GM12878 (cell line): ENCODE data around the gene IER3IP1. TPM values are rescaled to one million over a fixed set of nuclear protein-coding genes. Genes with fewer than 3 reads are reported as not detected.

Experiments
- ATAC-seq: fragments of 200-7000 bp; cut with Tn5 transposase; 3 replicates; pipeline ENCODE4 v1.9.1; 2020; ENCODE audit warnings: mild to moderate bottlenecking, moderate library complexity
- BruUV-seq: library from RNA; stranded (reverse); fragments of 400-500 nt; replicated peaks from 2 replicates; lab custom pipeline; 2021; lab: Mats Ljungman, UMichigan
- CTCF ChIA-PET: fragments of 300-600 bp; sonication (Branson Sonifier 250); formaldehyde crosslinking; extraction: SDS; loops from one replicate; lab custom pipeline; 2021; ENCODE audit warnings: inconsistent platforms; lab: Yijun Ruan, JAX
- POLR2A ChIA-PET: fragments of 350-600 bp; formaldehyde crosslinking; extraction: SDS; loops from one replicate; lab custom pipeline; 2021; ENCODE audit warnings: inconsistent platforms; lab: Charles Lee
- RAD21 ChIA-PET: fragments of 300-600 bp; sonication (Branson Sonifier 250); formaldehyde crosslinking; loops from one replicate; lab custom pipeline; 2023; ENCODE audit warnings: antibody characterized with exemption; ENCODE audit not compliant: unreplicated experiment; lab: Charles Lee
- SMC1A ChIA-PET: fragments of 300-600 bp; sonication (Branson Sonifier 250); formaldehyde crosslinking; loops from one replicate; lab custom pipeline; 2023; ENCODE audit not compliant: unreplicated experiment, uncharacterized antibody; lab: Charles Lee
- DNase-seq: peaks from one replicate; pipeline ENCODE4 v3.0.0-alpha.2; 2011; ENCODE audit warnings: low read depth, low spot score
- FAIRE-seq: peaks from 3 replicates; lab custom pipeline; 2011; peaks lifted over from hg19 to GRCh38; lab: Jason Lieb, UNC
- H2AFZ ChIP-seq: 2 replicates; pipeline ENCODE4 v1.6.0; 2011; ENCODE audit warnings: low read depth, low read length, control low read depth; ENCODE audit not compliant: control insufficient read depth
- H3K27ac ChIP-seq: 2 replicates; pipeline ENCODE4 v1.5.1; 2011; ENCODE audit warnings: control low read depth; ENCODE audit not compliant: control insufficient read depth, insufficient read depth
- H3K27me3 ChIP-seq, 2 experiments: replicated peaks in 1 of 2; 2 replicates each; pipeline versions ENCODE4 v1.6.0 to v1.6.1; 2011; ENCODE audit warnings: low read length in 1 of 2; ENCODE audit not compliant: control insufficient read depth in 2 of 2, insufficient read depth in 2 of 2
- H3K36me3 ChIP-seq, 2 experiments: 2 replicates each; pipeline ENCODE4 v1.5.1; 2011; ENCODE audit warnings: low read length in 1 of 2; ENCODE audit not compliant: control insufficient read depth in 2 of 2, insufficient read depth in 2 of 2
- H3K4me1 ChIP-seq: 2 replicates; pipeline ENCODE4 v1.6.1; 2011; ENCODE audit warnings: mild to moderate bottlenecking, low read length, moderate library complexity, mixed read lengths; ENCODE audit not compliant: control insufficient read depth, insufficient read depth
- H3K4me2 ChIP-seq: 2 replicates; pipeline ENCODE4 v1.6.0; 2011; ENCODE audit warnings: control low read depth; ENCODE audit not compliant: control insufficient read depth, insufficient read depth
- H3K4me3 ChIP-seq: fragments of 200-600 bp; sonication (generic); 2 replicates; pipeline ENCODE4 v1.5.1; 2016
- H3K79me2 ChIP-seq: 2 replicates; pipeline ENCODE4 v1.6.0; 2011; ENCODE audit warnings: low read length; ENCODE audit not compliant: control insufficient read depth, insufficient read depth
- H3K9ac ChIP-seq: 2 replicates; pipeline ENCODE4 v1.8.0; 2011; ENCODE audit warnings: low read length, control low read depth, mixed read lengths; ENCODE audit not compliant: control insufficient read depth, insufficient read depth
- H3K9me3 ChIP-seq: replicated peaks from 3 replicates; pipeline ENCODE4 v1.5.1; 2011; ENCODE audit warnings: mild to moderate bottlenecking, low read length; ENCODE audit not compliant: control insufficient read depth, insufficient read depth
- H4K20me1 ChIP-seq: 2 replicates; pipeline ENCODE4 v1.6.0; 2011; ENCODE audit not compliant: control insufficient read depth, insufficient read depth
- CREM ChIP-seq: IDR thresholded peaks from 2 replicates; pipeline ENCODE4 v1.6.1; 2014; ENCODE audit warnings: antibody characterized with exemption, low read depth
- E2F4 ChIP-seq: IDR thresholded peaks from 2 replicates; pipeline ENCODE4 v1.6.1; 2012; ENCODE audit warnings: low read depth, low read length, improper control_type of control experiment
- ESRRA ChIP-seq: IDR thresholded peaks from 2 replicates; pipeline ENCODE4 v1.6.1; 2012; ENCODE audit warnings: mild to moderate bottlenecking, low read length, improper control_type of control experiment
- MXI1 ChIP-seq: fragments of 150-350 bp; IDR thresholded peaks from 2 replicates; pipeline ENCODE4 v1.6.1; 2011; ENCODE audit warnings: low read depth, mild to moderate bottlenecking, inconsistent platforms, low read length, improper control_type of control experiment
- RFX5 ChIP-seq: IDR thresholded peaks from 2 replicates; pipeline ENCODE4 v1.6.1; 2011; ENCODE audit warnings: low read depth, low read length, improper control_type of control experiment
- SMAD5 ChIP-seq: IDR thresholded peaks from 2 replicates; pipeline ENCODE4 v1.6.1; 2016; ENCODE audit warnings: antibody characterized with exemption, low read depth
- SMARCA5 ChIP-seq: fragments of 450-650 bp; IDR thresholded peaks from 2 replicates; pipeline ENCODE4 v1.6.1; 2017; ENCODE audit warnings: mild to moderate bottlenecking
- WRNIP1 ChIP-seq: IDR thresholded peaks from 2 replicates; pipeline ENCODE4 v1.6.1; 2011; ENCODE audit warnings: low read depth, low read length, improper control_type of control experiment, borderline replicate concordance
- ZNF24 ChIP-seq: fragments of 450-650 bp; IDR thresholded peaks from 2 replicates; pipeline ENCODE4 v1.6.1; 2017; ENCODE audit warnings: antibody characterized with exemption, mild to moderate bottlenecking
- WGBS: methylation state at CpG from one replicate; pipeline ENCODE4 v1.1.6; 2016; ENCODE audit warnings: low lambda C conversion rate; ENCODE audit not compliant: insufficient replicate concordance, insufficient coverage; ENCODE audit errors: missing lambda C conversion rate; 5-methylcytosine and 5-hydroxymethylcytosine counted together
- in situ Hi-C: fragments of 300-500 bp; cut with MboI; formaldehyde crosslinking; loops from 9 replicates; pipeline ENCODE4 v1.14.3; 2018; ENCODE audit warnings: mixed read lengths
- intact Hi-C: fragments of 100-400 bp; cut with micrococcal nuclease; formaldehyde crosslinking; loops from one replicate; pipeline ENCODE4 v1.14.2; 2022; ENCODE audit not compliant: unreplicated experiment
- polyA plus RNA-seq, 11 experiments: library from polyadenylated mRNA; depleted of rRNA in 4 of 11; unstranded in 6 of 11; stranded (reverse) in 5 of 11; fragments of >200 nt; fragmentation: Nextera tagmentation in 4 of 11; fragmentation: Illumina TruSeq in 1 of 11; extraction: Ambion mirVana in 4 of 11; extraction: Trizol in 1 of 11; gene quantifications; 1 replicate in 1 of 11; 2 replicates in 10 of 11; pipeline versions ENCODE4 v1.2.1 to v1.2.3, GENCODE V29; 2011 to 2016; ENCODE audit warnings: inconsistent platforms in 2 of 11, missing spikeins in 2 of 11, low read depth in 1 of 11
- total RNA-seq, 4 experiments: library from RNA; depleted of rRNA in 3 of 4; stranded (reverse); fragments of >200 nt in 3 of 4; fragmentation: Illumina TruSeq in 1 of 4; extraction: Trizol in 1 of 4; gene quantifications; 2 replicates each; pipeline versions ENCODE4 v1.2.1 to v1.2.3, GENCODE V29; 2013 to 2021
- TF ChIP-seq, protein P1 (sequence below): IDR thresholded peaks from 2 replicates; pipeline ENCODE4 v1.6.1; 2012; ENCODE audit warnings: low read depth, low read length, improper control_type of control experiment
- TF ChIP-seq, protein P2 (sequence below): fragments of 450-650 bp; IDR thresholded peaks from 2 replicates; pipeline ENCODE4 v1.6.1; 2018; ENCODE audit warnings: mild to moderate bottlenecking, low read depth, moderate library complexity; ENCODE audit not compliant: partially characterized antibody
- TF ChIP-seq, protein P3 (sequence below): IDR thresholded peaks from 2 replicates; pipeline ENCODE4 v1.6.1; 2011; ENCODE audit warnings: borderline replicate concordance, low read depth, mild to moderate bottlenecking, moderate library complexity, mixed read lengths, low read length; ENCODE audit not compliant: insufficient read depth; ENCODE audit errors: extremely low read length

IER3IP1 gene
- total and polyA plus RNA-seq, 10 of the 15 experiments (the other 5 are each of a cell fraction or from before 2014, with no cell fraction given): 7.9 to 40.9 (median 28.1) TPM

GRCh38 chr18:47109720-47110119 lies 66.4 kb downstream of the IER3IP1 start:
- no peaks in the 10 kb centered on the region for H3K79me2 ChIP-seq
- no peak for TF ChIP-seq SMARCA5
- TF ChIP-seq, protein P1, sequence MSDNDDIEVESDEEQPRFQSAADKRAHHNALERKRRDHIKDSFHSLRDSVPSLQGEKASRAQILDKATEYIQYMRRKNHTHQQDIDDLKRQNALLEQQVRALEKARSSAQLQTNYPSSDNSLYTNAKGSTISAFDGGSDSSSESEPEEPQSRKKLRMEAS: no peak
- no peak for TF ChIP-seq E2F4
- no peak for TF ChIP-seq RFX5
- no peak for TF ChIP-seq ESRRA
- ATAC-seq (no peak), DNase-seq (no peak), FAIRE-seq (no peak)
- in situ Hi-C loops: no loop called here
- no peak overlapping the region for H3K9ac ChIP-seq
- H3K4me1 ChIP-seq: no peaks in the 10 kb centered on the region
- BruUV-seq: no TSS peak
- 100% methylated on average over 1 of the region's 1 CpG for WGBS
- no peaks in the 10 kb centered on the region for H4K20me1 ChIP-seq
- H3K36me3 ChIP-seq: peaks cover 0 to 2% of the 10 kb centered on the region in 2 experiments; a peak in 3 of 4 replicates
- H3K27ac ChIP-seq: no peak overlapping the region
- ChIA-PET RAD21 (no interaction called here), CTCF (no interaction called here), SMC1A (interaction anchor here (0.9 to 1.8 kb wide), 3 partner anchors 8 to 95 kb away, joined by 3 to 5 read pairs (median 4); no protein-coding TSS in a partner anchor), POLR2A (no interaction called here)
- H3K27me3 ChIP-seq: no peaks in the 10 kb centered on the region
- H3K4me2 ChIP-seq: no peak overlapping the region
- H3K4me3 ChIP-seq: no peak overlapping the region
- no peaks in the 10 kb centered on the region for H3K9me3 ChIP-seq
- H2AFZ ChIP-seq: no peak overlapping the region
- intact Hi-C loops: no loop called here

DNA sequence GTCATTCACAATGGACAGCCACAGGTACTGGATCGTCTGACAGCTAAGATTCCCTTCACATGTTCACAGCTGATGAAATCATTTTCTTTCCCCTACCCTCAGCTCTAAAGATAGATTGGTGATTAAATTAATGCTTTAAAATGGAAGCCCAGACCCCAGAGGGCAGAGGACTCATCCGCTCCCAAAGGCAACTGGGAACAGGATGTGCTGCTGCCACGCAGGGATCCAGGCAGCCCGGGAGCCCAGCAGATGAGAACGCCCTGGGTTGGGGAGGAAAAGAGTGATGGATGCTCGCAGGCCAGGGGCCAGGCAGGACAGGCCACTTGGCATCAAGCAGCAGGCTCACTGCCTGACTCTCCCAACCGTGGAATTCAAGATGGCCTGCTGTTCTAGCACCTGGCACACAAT lies 67.2 kb downstream of the IER3IP1 start:
- in situ Hi-C loops: no loop called here
- POLR2A ChIA-PET: no interaction called here
- Histone ChIP-seq H3K4me1 (no peaks in the 10 kb centered on the region), H2AFZ (no peak overlapping the region), H3K4me2 (no peak overlapping the region), H3K79me2 (no peaks in the 10 kb centered on the region), H3K9ac (no peak overlapping the region), H3K9me3 (no peaks in the 10 kb centered on the region), H3K27me3 (no peaks in the 10 kb centered on the region), H3K27ac (no peak overlapping the region), H3K36me3 (peaks cover 0 to 2% of the 10 kb centered on the region in 2 experiments; a peak in 3 of 4 replicates), H4K20me1 (no peaks in the 10 kb centered on the region), H3K4me3 (no peak overlapping the region)
- BruUV-seq: no TSS peak
- WGBS: 100% methylated on average over 6 of the region's 7 CpGs
- RAD21 ChIA-PET: no interaction called here
- CTCF ChIA-PET: interaction anchor here (2.1 kb wide), 1 partner anchor 96 kb away, joined by 12 read pairs; no protein-coding TSS in a partner anchor
- SMC1A ChIA-PET: no interaction called here
- ATAC-seq (no peak), FAIRE-seq (no peak), DNase-seq (no peak)
- intact Hi-C loops: no loop called here
- TF ChIP-seq, protein P2, sequence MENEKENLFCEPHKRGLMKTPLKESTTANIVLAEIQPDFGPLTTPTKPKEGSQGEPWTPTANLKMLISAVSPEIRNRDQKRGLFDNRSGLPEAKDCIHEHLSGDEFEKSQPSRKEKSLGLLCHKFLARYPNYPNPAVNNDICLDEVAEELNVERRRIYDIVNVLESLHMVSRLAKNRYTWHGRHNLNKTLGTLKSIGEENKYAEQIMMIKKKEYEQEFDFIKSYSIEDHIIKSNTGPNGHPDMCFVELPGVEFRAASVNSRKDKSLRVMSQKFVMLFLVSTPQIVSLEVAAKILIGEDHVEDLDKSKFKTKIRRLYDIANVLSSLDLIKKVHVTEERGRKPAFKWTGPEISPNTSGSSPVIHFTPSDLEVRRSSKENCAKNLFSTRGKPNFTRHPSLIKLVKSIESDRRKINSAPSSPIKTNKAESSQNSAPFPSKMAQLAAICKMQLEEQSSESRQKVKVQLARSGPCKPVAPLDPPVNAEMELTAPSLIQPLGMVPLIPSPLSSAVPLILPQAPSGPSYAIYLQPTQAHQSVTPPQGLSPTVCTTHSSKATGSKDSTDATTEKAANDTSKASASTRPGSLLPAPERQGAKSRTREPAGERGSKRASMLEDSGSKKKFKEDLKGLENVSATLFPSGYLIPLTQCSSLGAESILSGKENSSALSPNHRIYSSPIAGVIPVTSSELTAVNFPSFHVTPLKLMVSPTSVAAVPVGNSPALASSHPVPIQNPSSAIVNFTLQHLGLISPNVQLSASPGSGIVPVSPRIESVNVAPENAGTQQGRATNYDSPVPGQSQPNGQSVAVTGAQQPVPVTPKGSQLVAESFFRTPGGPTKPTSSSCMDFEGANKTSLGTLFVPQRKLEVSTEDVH: no peak
- TF ChIP-seq CREM: no peak
- TF ChIP-seq ZNF24: no peak
- TF ChIP-seq MXI1: no peak
- TF ChIP-seq, protein P3, sequence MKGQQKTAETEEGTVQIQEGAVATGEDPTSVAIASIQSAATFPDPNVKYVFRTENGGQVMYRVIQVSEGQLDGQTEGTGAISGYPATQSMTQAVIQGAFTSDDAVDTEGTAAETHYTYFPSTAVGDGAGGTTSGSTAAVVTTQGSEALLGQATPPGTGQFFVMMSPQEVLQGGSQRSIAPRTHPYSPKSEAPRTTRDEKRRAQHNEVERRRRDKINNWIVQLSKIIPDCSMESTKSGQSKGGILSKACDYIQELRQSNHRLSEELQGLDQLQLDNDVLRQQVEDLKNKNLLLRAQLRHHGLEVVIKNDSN: no peak
- TF ChIP-seq E2F4: no peak
- no peak for TF ChIP-seq WRNIP1
- no peak for TF ChIP-seq SMAD5
